WI38 (cell line): Measurements from ENCODE around the gene PRADC1.

Source experiments
- H3K4me3 ChIP-seq: 2 replicates; pipeline ENCODE4 v1.5.1; 2011; ENCODE audit warnings: low read depth, mild to moderate bottlenecking, control low read depth, low read length
- TF ChIP-seq, protein P1 (sequence below): IDR thresholded peaks from 2 replicates; pipeline ENCODE4 v1.5.1; 2012; ENCODE audit warnings: low read depth, mild to moderate bottlenecking, control low read depth, low read length

The PRADC1 gene

GRCh38 chr2:73258186-73258912 lies 25.3 kb upstream of the PRADC1 start:
- no peak overlapping the region for H3K4me3 ChIP-seq
- TF ChIP-seq, protein P1, sequence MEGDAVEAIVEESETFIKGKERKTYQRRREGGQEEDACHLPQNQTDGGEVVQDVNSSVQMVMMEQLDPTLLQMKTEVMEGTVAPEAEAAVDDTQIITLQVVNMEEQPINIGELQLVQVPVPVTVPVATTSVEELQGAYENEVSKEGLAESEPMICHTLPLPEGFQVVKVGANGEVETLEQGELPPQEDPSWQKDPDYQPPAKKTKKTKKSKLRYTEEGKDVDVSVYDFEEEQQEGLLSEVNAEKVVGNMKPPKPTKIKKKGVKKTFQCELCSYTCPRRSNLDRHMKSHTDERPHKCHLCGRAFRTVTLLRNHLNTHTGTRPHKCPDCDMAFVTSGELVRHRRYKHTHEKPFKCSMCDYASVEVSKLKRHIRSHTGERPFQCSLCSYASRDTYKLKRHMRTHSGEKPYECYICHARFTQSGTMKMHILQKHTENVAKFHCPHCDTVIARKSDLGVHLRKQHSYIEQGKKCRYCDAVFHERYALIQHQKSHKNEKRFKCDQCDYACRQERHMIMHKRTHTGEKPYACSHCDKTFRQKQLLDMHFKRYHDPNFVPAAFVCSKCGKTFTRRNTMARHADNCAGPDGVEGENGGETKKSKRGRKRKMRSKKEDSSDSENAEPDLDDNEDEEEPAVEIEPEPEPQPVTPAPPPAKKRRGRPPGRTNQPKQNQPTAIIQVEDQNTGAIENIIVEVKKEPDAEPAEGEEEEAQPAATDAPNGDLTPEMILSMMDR = no peak

GRCh38 chr2:73257425-73258125 lies 24.5 kb upstream of the PRADC1 start:
- no peak overlapping the region for H3K4me3 ChIP-seq
- TF ChIP-seq, protein P1 = no peak

GRCh38 chr2:73257021-73257420 lies 24.0 kb upstream of the PRADC1 start:
- TF ChIP-seq, protein P1 = no peak
- no peak overlapping the region for H3K4me3 ChIP-seq

DNA sequence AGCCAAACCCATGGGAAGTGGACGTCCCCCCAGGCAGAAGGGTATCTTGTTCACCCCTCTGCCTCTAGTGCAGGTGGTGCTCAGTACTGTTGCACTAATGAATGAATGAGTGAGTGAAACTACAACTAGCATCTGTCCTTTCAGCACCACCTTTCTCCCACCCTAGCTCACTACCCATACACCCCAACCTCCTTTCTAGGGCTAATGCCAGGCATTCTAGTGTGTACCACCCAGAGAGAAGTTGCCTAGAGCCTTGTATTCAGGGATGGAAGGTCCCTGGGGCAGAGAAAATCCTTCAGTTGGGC lies 23.5 kb upstream of the PRADC1 start:
- H3K4me3 ChIP-seq = no peak overlapping the region
- TF ChIP-seq, protein P1 = no peak

DNA sequence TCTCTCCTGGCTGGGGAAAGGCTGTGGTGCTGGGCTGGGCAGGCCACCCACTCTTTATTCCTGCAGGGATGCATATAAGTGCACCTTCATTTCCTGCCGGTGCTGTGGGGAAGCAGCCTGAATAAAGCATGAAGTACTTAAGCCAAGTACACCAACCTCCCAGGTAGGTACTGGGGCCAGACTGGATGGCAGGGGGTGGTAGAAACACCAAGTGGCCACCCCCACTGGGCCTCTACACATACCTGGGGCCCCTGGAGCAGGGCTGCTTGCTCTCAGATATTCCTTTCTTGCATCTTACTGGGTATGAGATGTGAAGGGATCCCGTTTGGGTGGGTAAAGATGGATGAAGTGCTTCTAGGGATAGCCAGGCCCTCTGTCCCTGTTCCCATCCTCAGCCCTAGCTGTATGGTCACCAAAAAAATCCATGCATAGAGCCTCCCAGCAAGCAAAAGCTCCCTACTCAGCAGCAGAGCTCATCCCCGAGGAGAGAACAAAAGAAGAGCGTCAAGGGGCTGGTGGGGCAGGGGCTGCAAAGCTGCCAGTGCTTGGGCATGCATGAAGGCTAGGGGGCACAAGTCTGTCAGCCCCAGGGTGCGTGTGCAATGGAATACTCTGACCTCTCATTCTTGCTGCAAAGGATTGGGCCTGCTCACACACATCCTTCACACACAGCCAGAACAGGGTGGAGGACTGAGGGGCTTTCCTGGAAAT lies 23.0 kb upstream of the PRADC1 start:
- H3K4me3 ChIP-seq = no peak overlapping the region
- TF ChIP-seq, protein P1 = no peak

GRCh38 chr2:73255007-73255644 lies 22.1 kb upstream of the PRADC1 start:
- TF ChIP-seq, protein P1 = no peak

More at GRCh38 chr2:73255007-73255644, 22.1 kb upstream of the PRADC1 start:
- H3K4me3 ChIP-seq = no peak overlapping the region
